HL-60 (cell line): ENCODE measurements around the gene TOGARAM2.

ENCODE experiments used
- CTCF ChIP-seq: IDR thresholded peaks from one replicate; pipeline ENCODE4 v1.5.1; 2011; ENCODE audit warnings: low read length, control low read depth, inconsistent platforms; ENCODE audit not compliant: insufficient read depth
- GABPA ChIP-seq: IDR thresholded peaks from 2 replicates; pipeline ENCODE4 v1.6.1; 2012; ENCODE audit warnings: low read depth
- POLR2AphosphoS5 ChIP-seq: IDR thresholded peaks from 2 replicates; pipeline ENCODE4 v1.6.1; 2012; ENCODE audit warnings: low read depth
- REST ChIP-seq: IDR thresholded peaks from 2 replicates; pipeline ENCODE4 v1.6.1; 2012; ENCODE audit warnings: low read depth; ENCODE audit not compliant: insufficient replicate concordance

DNA sequence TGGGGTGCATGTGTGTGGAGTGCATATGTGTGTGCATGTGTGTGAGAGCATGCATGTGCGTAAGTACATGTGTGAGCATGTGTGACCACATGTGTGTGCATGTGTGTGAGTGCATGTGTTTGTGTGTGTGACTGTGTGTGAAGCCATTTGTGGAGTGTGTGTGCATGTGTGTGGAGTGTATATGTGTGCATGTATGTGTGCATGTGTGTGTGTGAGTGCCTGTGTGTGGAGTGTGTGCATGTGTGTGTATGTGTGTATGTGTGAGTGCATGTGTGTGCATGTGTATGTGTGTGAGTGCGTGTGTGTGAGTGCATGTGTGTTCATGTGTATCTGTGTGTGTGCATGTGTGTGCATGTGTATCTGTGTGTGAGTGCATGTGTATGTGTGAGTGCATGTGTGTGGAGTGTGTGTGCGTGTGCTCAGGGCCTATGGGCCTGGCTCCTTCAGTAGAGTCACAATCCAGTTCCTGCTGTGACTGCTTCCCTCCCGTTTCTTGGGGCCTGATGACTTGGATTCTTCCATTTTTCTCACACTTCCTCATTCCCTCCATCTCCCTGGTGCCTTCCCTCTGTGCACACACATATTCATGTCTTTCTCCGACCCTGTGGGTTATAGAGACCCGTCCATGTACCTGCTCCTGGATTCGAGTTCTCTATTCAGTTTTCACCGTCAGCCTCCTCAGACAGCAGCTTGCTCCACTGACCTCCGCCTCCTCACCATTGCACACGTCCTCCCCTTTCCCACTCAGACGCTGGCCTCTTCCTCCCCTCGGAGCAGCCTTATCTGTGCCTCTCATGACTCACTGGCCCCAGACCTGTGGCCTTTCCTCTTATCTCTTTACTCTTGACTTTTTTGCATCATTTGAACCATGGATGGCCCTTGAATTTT lies 25.2 kb downstream of the TOGARAM2 start:
- TF ChIP-seq POLR2AphosphoS5 (no peak), CTCF (no peak), REST (no peak), GABPA (no peak)
